Cardiac fibroblast (primary cell): ENCODE data around the gene CRHR1.

ENCODE experiments used
- DNase-seq, 2 donors: peaks; one replicate each; pipeline versions ENCODE4 v3.0.0 to v3.0.0-alpha.2; 2010; ENCODE audit warnings: low read depth in 2 of 2
- H3K4me3 ChIP-seq, 2 donors: replicated peaks in 1 of 2; 1 replicate in 1 of 2; 2 replicates in 1 of 2; pipeline ENCODE4 v1.5.1; 2011; ENCODE audit warnings: low read depth in 2 of 2, low read length in 2 of 2, mild to moderate bottlenecking in 2 of 2, moderate library complexity in 1 of 2
- CTCF ChIP-seq: IDR thresholded peaks from one replicate; pipeline ENCODE4 v1.5.1; 2011; ENCODE audit warnings: low read depth, mild to moderate bottlenecking, low read length, inconsistent platforms

Gene CRHR1

GRCh38 chr17:45777388-45777787 is 6.7 kb upstream of the CRHR1 start:
- no peak for TF ChIP-seq CTCF
- no peak for DNase-seq

GRCh38 chr17:45780921-45781320 is 3.2 kb upstream of the CRHR1 start:
- DNase-seq, result no peak
- TF ChIP-seq CTCF, result no peak
- no peak overlapping the region for H3K4me3 ChIP-seq

More at GRCh38 chr17:45777388-45777787, 6.7 kb upstream of the CRHR1 start:
- no peak overlapping the region for H3K4me3 ChIP-seq

GRCh38 chr17:45782889-45783592 is 1.1 kb upstream of the CRHR1 start:
- no peak overlapping the region for H3K4me3 ChIP-seq
- no peak for TF ChIP-seq CTCF
- DNase-seq, result no peak

GRCh38 chr17:45783593-45784292 is 377 bp upstream of the CRHR1 start:
- no peak for DNase-seq
- no peak overlapping the region for H3K4me3 ChIP-seq
- no peak for TF ChIP-seq CTCF

GRCh38 chr17:45784741-45785479 is 790 bp downstream of the CRHR1 start:
- TF ChIP-seq CTCF, result no peak
- H3K4me3 ChIP-seq, result peak overlapping the region in 1 of 2 donors; percentile 11
- peak in 1 of 2 donors; percentile 5 for DNase-seq

GRCh38 chr17:45785480-45786193 is 1.5 kb downstream of the CRHR1 start:
- no peak overlapping the region for H3K4me3 ChIP-seq
- DNase-seq, result no peak
- no peak for TF ChIP-seq CTCF
